ENCODE measurements around the gene RNU1-2.

GRCh38 chr1:16906873-16907272 is 11.1 kb downstream of the RNU1-2 start:
- TF ChIP-seq POLR2AphosphoS5 (IDR thresholded peaks at IDR 0.05; ENCODE audit: low read depth, low read length) (no peak), TAF1 (IDR thresholded peaks at IDR 0.05; ENCODE audit: low read depth, low read length) (no peak), POLR2A (IDR thresholded peaks at IDR 0.05; ENCODE audit: low read depth, low read length) (no peak), POU2F2 (IDR thresholded peaks at IDR 0.05; ENCODE audit: low read depth, low read length) (no peak)

All from GM12891 (cell line).